GM19193 (cell line): Measurements from ENCODE around the gene HIKESHI.

Source experiments
- POLR2A ChIP-seq: IDR thresholded peaks from 4 replicates; pipeline ENCODE4 v1.6.1; 2011; ENCODE audit not compliant: insufficient read depth, insufficient read length; ENCODE audit errors: extremely low read depth

HIKESHI gene

GRCh38 chr11:86279747-86280146 lies 22.3 kb upstream of the HIKESHI start:
- no peak for TF ChIP-seq POLR2A

GRCh38 chr11:86287468-86287796 lies 14.6 kb upstream of the HIKESHI start:
- TF ChIP-seq POLR2A, result no peak

GRCh38 chr11:86288776-86289507 lies 13.1 kb upstream of the HIKESHI start:
- no peak for TF ChIP-seq POLR2A

- TF ChIP-seq POLR2A, result no peak
Observed at GRCh38 chr11:86291466-86292262, 10.4 kb upstream of the HIKESHI start.

GRCh38 chr11:86292912-86293616 lies 9.0 kb upstream of the HIKESHI start:
- no peak for TF ChIP-seq POLR2A

- TF ChIP-seq POLR2A, result no peak
Observed at GRCh38 chr11:86294026-86294425, 8.0 kb upstream of the HIKESHI start.

GRCh38 chr11:86301742-86302091 lies 323 bp upstream of the HIKESHI start:
- TF ChIP-seq POLR2A, result no peak

GRCh38 chr11:86303257-86303656 lies 1.2 kb downstream of the HIKESHI start:
- no peak for TF ChIP-seq POLR2A

GRCh38 chr11:86313793-86314192 lies 11.8 kb downstream of the HIKESHI start:
- TF ChIP-seq POLR2A, result no peak

- TF ChIP-seq POLR2A, result no peak
Observed at GRCh38 chr11:86314636-86315035, 12.6 kb downstream of the HIKESHI start.

GRCh38 chr11:86335131-86335767 lies 33.2 kb downstream of the HIKESHI start:
- no peak for TF ChIP-seq POLR2A

- no peak for TF ChIP-seq POLR2A
Observed at GRCh38 chr11:86337227-86337626, 35.2 kb downstream of the HIKESHI start.

- TF ChIP-seq POLR2A, result no peak
Observed at GRCh38 chr11:86341382-86341781, 39.3 kb downstream of the HIKESHI start.

- TF ChIP-seq POLR2A, result no peak
Observed at GRCh38 chr11:86346513-86346912, 44.5 kb downstream of the HIKESHI start.

GRCh38 chr11:86355256-86355655 lies 53.2 kb downstream of the HIKESHI start:
- no peak for TF ChIP-seq POLR2A
